Left ventricle myocardium inferior (tissue), 1 donor: ENCODE data around the gene EFNA2. TPM values are rescaled to one million over a fixed set of nuclear protein-coding genes. Genes with fewer than 3 reads are reported as not detected.
A peak's percentile ranks its signal among the peaks of the same experiment; 100 is the strongest.

ENCODE experiments used
- DNase-seq: peaks from one replicate; pipeline ENCODE4 v3.0.0-alpha.2; 2020
- H3K27ac ChIP-seq: fragments of 200-600 bp; replicated peaks from 2 replicates; pipeline ENCODE4 v1.8.0; 2021
- H3K27me3 ChIP-seq: fragments of 200-600 bp; 2 replicates; pipeline ENCODE4 v1.8.0; 2021; ENCODE audit warnings: low read depth
- H3K36me3 ChIP-seq: fragments of 200-600 bp; 2 replicates; pipeline ENCODE4 v1.8.0; 2021
- H3K4me1 ChIP-seq: fragments of 200-600 bp; 2 replicates; pipeline ENCODE4 v1.8.0; 2021
- H3K4me3 ChIP-seq: fragments of 200-600 bp; 2 replicates; pipeline ENCODE4 v1.8.0; 2021; ENCODE audit warnings: mild to moderate bottlenecking, moderate library complexity
- H3K9me3 ChIP-seq: fragments of 200-600 bp; replicated peaks from 2 replicates; pipeline ENCODE4 v1.8.0; 2021
- CTCF ChIP-seq: fragments of 200-600 bp; IDR thresholded peaks from 2 replicates; pipeline ENCODE4 v1.8.0; 2021; ENCODE audit warnings: antibody characterized with exemption, mild to moderate bottlenecking, borderline replicate concordance
- intact Hi-C: fragments of 100-400 bp; cut with micrococcal nuclease; formaldehyde crosslinking; loops from one replicate; pipeline ENCODE4 v1.11.0; 2022
- total RNA-seq: library from RNA; stranded (reverse); fragmentation: NEBNext Ultra II Directional; extraction: Animal tissue kit (Norgen Biotek cat#: 25700); gene quantifications from one replicate; pipeline ENCODE4 v1.2.1, GENCODE V29; 2021
- donor health status: DM: no; HTN: yes; CAD: no; lungs with severe emphysema.

Gene EFNA2
- total RNA-seq, 1 donor from 2014 or later, result not detected

- Histone ChIP-seq H3K27me3 (no peaks in the 10 kb centered on the region), H3K36me3 (peaks cover 40% of the 10 kb centered on the region), H3K9me3 (no peaks in the 10 kb centered on the region), H3K4me3 (peak overlapping the region; percentile 75), H3K27ac (peak overlapping the region; percentile 100), H3K4me1 (peaks cover 85% of the 10 kb centered on the region)
- intact Hi-C loops, result no loop called here
- peak; percentile 85 for DNase-seq
- no peak for TF ChIP-seq CTCF
Measured at GRCh38 chr19:1259206-1259875, 26.3 kb upstream of the EFNA2 start.

DNA sequence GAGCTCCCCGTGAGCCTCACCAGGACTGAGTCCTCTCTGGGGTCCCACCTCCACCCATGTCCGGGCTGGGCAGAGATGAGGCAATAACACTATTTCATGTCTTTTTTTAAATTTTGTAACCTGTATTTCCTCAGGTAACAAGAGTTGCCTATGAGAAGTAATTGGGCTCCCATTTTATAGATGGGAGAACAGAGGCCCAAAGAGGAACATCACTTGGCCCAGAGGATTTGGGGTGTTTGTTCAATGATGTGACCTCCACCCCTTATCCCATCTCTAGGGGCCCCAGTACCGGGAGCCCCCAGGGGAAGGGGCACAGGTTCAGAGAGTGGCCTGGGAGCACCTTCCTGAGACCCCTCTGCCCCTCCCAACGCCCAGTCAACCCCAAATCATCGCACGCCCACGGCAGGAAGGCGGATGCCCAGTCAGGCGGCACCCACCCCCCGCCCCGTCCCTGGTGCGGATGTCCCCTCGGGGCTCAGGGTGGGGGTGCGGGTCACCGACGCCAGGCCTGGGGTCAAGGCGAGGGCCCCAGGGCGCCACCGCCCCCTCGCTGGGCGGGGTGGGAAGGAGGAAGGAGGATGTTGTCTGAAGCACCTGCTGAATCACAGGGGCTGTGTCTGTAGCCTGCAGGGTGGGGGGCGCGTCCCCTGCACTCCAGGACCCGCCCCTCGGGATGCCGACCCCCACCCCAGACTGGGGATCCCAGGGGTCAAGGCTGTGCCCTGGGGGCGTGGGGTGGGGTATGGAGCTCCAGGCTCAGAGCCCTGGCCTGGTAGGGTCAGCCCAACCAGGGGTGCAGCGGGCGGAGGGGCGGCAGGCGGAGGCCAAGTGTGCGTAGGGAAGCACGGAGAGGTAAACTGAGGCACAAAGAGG, 25.6 kb upstream of the EFNA2 start:
- H3K4me1 ChIP-seq, result peaks cover 85% of the 10 kb centered on the region
- H3K4me3 ChIP-seq, result peak overlapping the region; percentile 75
- peak overlapping the region; percentile 100 for H3K27ac ChIP-seq
- no peaks in the 10 kb centered on the region for H3K9me3 ChIP-seq
- TF ChIP-seq CTCF, result no peak
- no peaks in the 10 kb centered on the region for H3K27me3 ChIP-seq
- peaks cover 32% of the 10 kb centered on the region for H3K36me3 ChIP-seq
- intact Hi-C loops, result no loop called here
- no peak for DNase-seq

DNA sequence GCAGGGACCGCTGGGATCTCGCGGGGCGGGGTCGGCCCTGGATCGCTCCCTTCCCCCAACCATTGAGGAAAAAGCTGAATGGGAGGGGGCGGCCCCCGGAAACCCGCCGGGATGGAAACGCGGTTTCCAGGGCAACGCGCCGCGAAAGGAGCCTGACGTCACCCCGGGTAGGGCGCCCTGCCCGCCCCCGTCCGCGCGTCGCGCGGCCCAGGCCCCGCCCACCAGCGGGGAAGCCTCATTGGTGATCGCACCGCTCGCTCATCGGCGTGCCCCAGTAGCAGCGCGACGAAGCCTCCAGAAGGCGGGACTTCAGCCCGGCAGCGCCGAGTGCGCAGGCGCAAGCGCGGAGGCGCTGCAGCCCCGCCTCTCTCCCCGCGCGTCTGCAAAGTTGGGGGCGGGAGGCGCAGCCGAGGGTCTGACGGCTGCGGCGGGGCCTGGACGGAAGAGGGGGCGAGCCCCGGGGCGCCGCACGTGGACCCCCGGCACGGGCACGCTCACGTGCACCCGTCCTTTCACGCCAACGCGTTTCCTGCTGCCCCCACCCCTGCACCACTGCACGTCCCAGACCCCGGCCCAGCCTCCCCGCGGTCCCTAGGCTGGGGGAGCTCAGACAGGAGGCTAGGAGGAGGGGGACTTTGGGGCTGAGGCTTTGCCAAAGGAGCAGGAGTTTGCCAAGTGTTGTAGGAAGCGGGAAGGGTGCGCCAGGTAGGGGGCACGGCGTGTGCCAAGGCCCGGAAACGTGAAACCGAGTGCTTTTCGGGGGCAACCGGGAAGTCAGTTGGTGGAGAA, 24.7 kb upstream of the EFNA2 start:
- Histone ChIP-seq H3K4me3 (peak overlapping the region; percentile 75), H3K36me3 (peaks cover 24% of the 10 kb centered on the region), H3K27ac (peak overlapping the region; percentile 100), H3K4me1 (peaks cover 85% of the 10 kb centered on the region), H3K27me3 (no peaks in the 10 kb centered on the region), H3K9me3 (no peaks in the 10 kb centered on the region)
- DNase-seq, result peak; percentile 97
- intact Hi-C loops, result no loop called here
- TF ChIP-seq CTCF, result no peak

GRCh38 chr19:1261538-1261797, 24.2 kb upstream of the EFNA2 start:
- intact Hi-C loops, result no loop called here
- DNase-seq, result no peak
- H3K27ac ChIP-seq, result peak overlapping the region; percentile 100

More at GRCh38 chr19:1261538-1261797, 24.2 kb upstream of the EFNA2 start:
- peak; percentile 11 for TF ChIP-seq CTCF
- peaks cover 18% of the 10 kb centered on the region for H3K36me3 ChIP-seq
- H3K4me3 ChIP-seq, result peak overlapping the region; percentile 75
- no peaks in the 10 kb centered on the region for H3K9me3 ChIP-seq
- peaks cover 85% of the 10 kb centered on the region for H3K4me1 ChIP-seq
- no peaks in the 10 kb centered on the region for H3K27me3 ChIP-seq
